OCI-LY7 (cell line): ENCODE measurements around the gene TMEM94.

Source experiments
- CTCF ChIP-seq: fragments of 200-600 bp; sonication (generic); conservative IDR thresholded peaks from 2 replicates; pipeline ENCODE4 v1.5.1; 2014; ENCODE audit warnings: mild to moderate bottlenecking, antibody characterized with exemption, low read length, moderate library complexity, mixed read lengths
- EZH2phosphoT487 ChIP-seq: fragments of 200-600 bp; sonication (generic); IDR thresholded peaks from 2 replicates; pipeline ENCODE4 v1.6.1; 2018; ENCODE audit warnings: low read depth, borderline replicate concordance, mild to moderate bottlenecking, mixed run types, antibody characterized with exemption, low read length, moderate library complexity, mixed read lengths

- TF ChIP-seq CTCF (no peak), EZH2phosphoT487 (no peak)
Measured at GRCh38 chr17:75535119-75535537, 78.7 kb downstream of the TMEM94 start.
